Endothelial cell of umbilical vein (primary cell): ENCODE results near the gene CELA3A.

Experiments
- EZH2 ChIP-seq: IDR thresholded peaks from 2 replicates; pipeline ENCODE4 v1.6.1; 2012; ENCODE audit warnings: borderline replicate concordance, low read depth, mild to moderate bottlenecking, moderate library complexity, low read length, inconsistent platforms; ENCODE audit not compliant: severe bottlenecking
- POLR2A ChIP-seq: IDR thresholded peaks from 2 replicates; pipeline ENCODE4 v1.6.1; 2012; ENCODE audit warnings: low read depth, mild to moderate bottlenecking, control low read depth, low read length

GRCh38 chr1:21961799-21962198 is 39.7 kb upstream of the CELA3A start:
- no peak for TF ChIP-seq POLR2A
- no peak for TF ChIP-seq EZH2
